Measurements from ENCODE around the gene CDCP1. TPM values are rescaled to one million over a fixed set of nuclear protein-coding genes. Genes with fewer than 3 reads are reported as not detected.

CDCP1 gene
- total RNA-seq, 6 experiments from 2014 or later, result 0.31 to 2.7 (median 0.83) TPM

GRCh38 chr3:45088543-45089358 is 57.4 kb downstream of the CDCP1 start:
- H3K36me3 ChIP-seq, result no peaks in the 10 kb centered on the region
- no peak overlapping the region for H3K27ac ChIP-seq
- no peak for TF ChIP-seq CTCF (IDR thresholded peaks at IDR 0.05)
- TF ChIP-seq POLR2A (IDR thresholded peaks at IDR 0.05), result no peak
- peak; percentile 31 to 63 (median 61) for DNase-seq
- no peaks in the 10 kb centered on the region for H3K4me1 ChIP-seq
- H3K27me3 ChIP-seq, result no peaks in the 10 kb centered on the region
- intact Hi-C loops (cut with DNase I), result no loop called here
- 50% methylated on average over 8 of the region's 8 CpGs for WGBS (ENCODE audit: insufficient coverage, low coverage, low lambda C conversion rate, missing lambda C conversion rate)
- peak; percentile 74 to 96 (median 87) for ATAC-seq
- H3K4me3 ChIP-seq, result no peak overlapping the region
- H3K9me3 ChIP-seq, result no peaks in the 10 kb centered on the region

GRCh38 chr3:45087155-45087554 is 59.0 kb downstream of the CDCP1 start:
- intact Hi-C loops (cut with DNase I), result no loop called here
- Histone ChIP-seq H3K9me3 (no peaks in the 10 kb centered on the region), H3K27ac (no peak overlapping the region), H3K27me3 (no peaks in the 10 kb centered on the region), H3K36me3 (no peaks in the 10 kb centered on the region), H3K4me3 (no peak overlapping the region), H3K4me1 (no peaks in the 10 kb centered on the region)
- no peak for TF ChIP-seq CTCF (IDR thresholded peaks at IDR 0.05)
- no peak for TF ChIP-seq POLR2A (IDR thresholded peaks at IDR 0.05)
- ATAC-seq, result no peak
- no peak for DNase-seq
- 88% methylated on average over 5 of the region's 7 CpGs for WGBS (ENCODE audit: insufficient coverage, low coverage, low lambda C conversion rate, missing lambda C conversion rate)

- WGBS (ENCODE audit: insufficient coverage, low coverage, low lambda C conversion rate, missing lambda C conversion rate), result 36% methylated on average over 8 of the region's 13 CpGs
- no peaks in the 10 kb centered on the region for H3K4me1 ChIP-seq
- no peaks in the 10 kb centered on the region for H3K36me3 ChIP-seq
- H3K4me3 ChIP-seq, result no peak overlapping the region
- no peak for TF ChIP-seq POLR2A (IDR thresholded peaks at IDR 0.05)
- no peak for TF ChIP-seq CTCF (IDR thresholded peaks at IDR 0.05)
- no peaks in the 10 kb centered on the region for H3K9me3 ChIP-seq
- H3K27me3 ChIP-seq, result no peaks in the 10 kb centered on the region
- intact Hi-C loops (cut with DNase I), result no loop called here
- H3K27ac ChIP-seq, result no peak overlapping the region
- ATAC-seq, result no peak
- DNase-seq, result no peak
These were observed 61.1 kb downstream of the CDCP1 start for GRCh38 chr3:45084820-45085816.

GRCh38 chr3:45084361-45084760 is 61.8 kb downstream of the CDCP1 start:
- DNase-seq, result no peak
- H3K4me3 ChIP-seq, result no peak overlapping the region
- no peak overlapping the region for H3K27ac ChIP-seq

More at GRCh38 chr3:45084361-45084760, 61.8 kb downstream of the CDCP1 start:
- H3K4me1 ChIP-seq, result no peaks in the 10 kb centered on the region
- WGBS (ENCODE audit: insufficient coverage, low coverage, low lambda C conversion rate, missing lambda C conversion rate), result no CpG with 5 or more reads among the region's 1 CpG
- intact Hi-C loops (cut with DNase I), result no loop called here
- no peak for TF ChIP-seq POLR2A (IDR thresholded peaks at IDR 0.05)
- no peak for TF ChIP-seq CTCF (IDR thresholded peaks at IDR 0.05)
- H3K27me3 ChIP-seq, result no peaks in the 10 kb centered on the region
- no peaks in the 10 kb centered on the region for H3K9me3 ChIP-seq
- no peak for ATAC-seq
- H3K36me3 ChIP-seq, result no peaks in the 10 kb centered on the region

Data from right lobe of liver (tissue), 6 donors.